ENCODE results near the gene CDK5RAP2. TPM values are rescaled to one million over a fixed set of nuclear protein-coding genes. Genes with fewer than 3 reads are reported as not detected.
A peak's percentile ranks its signal among the peaks of the same experiment; 100 is the strongest.

CDK5RAP2 gene
- total and polyA plus RNA-seq, 10 of the 15 experiments (the other 5 are each of a cell fraction or from before 2014, with no cell fraction given) = 16.2 to 53.5 (median 34.5) TPM

DNA sequence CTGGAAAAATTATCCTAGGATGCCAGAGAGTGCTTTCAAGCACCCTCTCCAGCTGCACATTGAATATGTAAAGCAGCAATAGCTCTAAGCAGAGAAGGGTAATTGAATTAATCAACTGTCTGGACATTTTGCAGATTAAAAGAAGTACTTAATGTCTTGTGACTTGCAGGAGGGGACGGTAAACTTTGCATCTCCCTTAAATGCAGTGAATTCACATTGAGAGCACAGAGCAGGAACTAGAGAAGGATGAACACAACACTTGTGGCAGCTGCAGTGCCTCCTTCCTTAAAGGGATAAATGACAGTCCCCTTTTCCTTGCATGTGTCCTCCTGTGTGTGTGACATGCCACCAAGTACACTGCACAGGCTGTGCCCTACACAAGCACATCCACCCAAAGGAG, 7.4 kb upstream of the CDK5RAP2 start:
- no peaks in the 10 kb centered on the region for H3K27me3 ChIP-seq (replicated peaks in 1 of 2; ENCODE audit: control insufficient read depth in 2 of 2, insufficient read depth in 2 of 2, low read length in 1 of 2)
- H4K20me1 ChIP-seq (ENCODE audit: control insufficient read depth, insufficient read depth) = no peaks in the 10 kb centered on the region
- TF ChIP-seq KAT2A (conservative IDR thresholded peaks at IDR 0.05; ENCODE audit: control insufficient read depth, low read depth, low read length) (no peak), EP300 (IDR thresholded peaks at IDR 0.05; ENCODE audit: borderline replicate concordance in 1 of 2, control insufficient read depth in 1 of 2, low read depth in 2 of 2, low read length in 2 of 2) (no peak), MTA2 (IDR thresholded peaks at IDR 0.05; ENCODE audit: low read depth) (no peak)
- H3K27ac ChIP-seq (ENCODE audit: control insufficient read depth, insufficient read depth) = no peak overlapping the region
- H3K4me1 ChIP-seq (ENCODE audit: control insufficient read depth, insufficient read depth, low read length) = peaks cover 6% of the 10 kb centered on the region
- ATAC-seq = no peak
- intact Hi-C loops (cut with micrococcal nuclease; ENCODE audit: unreplicated experiment) = loop anchor here (10.0 kb wide), 1 partner anchor 337 kb away; the partner anchor contains the start of gene TRAF1
- no peak for FAIRE-seq
- H3K4me3 ChIP-seq = no peak overlapping the region
- no peak overlapping the region for H3K4me2 ChIP-seq (ENCODE audit: control insufficient read depth, insufficient read depth)
- no peaks in the 10 kb centered on the region for H3K79me2 ChIP-seq (ENCODE audit: control insufficient read depth, insufficient read depth, low read length)
- POLR2A ChIA-PET = no interaction called here
- BruUV-seq (replicated peaks) = no TSS peak
- CTCF ChIA-PET = interaction anchor here (0.5 to 2.0 kb wide), 3 partner anchors 30 to 35 kb away, joined by 3 to 4 read pairs (median 4); no protein-coding TSS in a partner anchor
- in situ Hi-C loops (cut with MboI) = no loop called here
- SMC1A ChIA-PET (ENCODE audit: uncharacterized antibody, unreplicated experiment) = interaction anchor here (1.0 to 1.3 kb wide), 2 partner anchors 11 to 76 kb away, joined by 3 read pairs; no protein-coding TSS in a partner anchor
- H3K9ac ChIP-seq (ENCODE audit: control insufficient read depth, insufficient read depth, low read length) = no peak overlapping the region
- H3K9me3 ChIP-seq (replicated peaks; ENCODE audit: control insufficient read depth, insufficient read depth, low read length) = no peaks in the 10 kb centered on the region
- 0% methylated on average over 1 of the region's 1 CpG for WGBS (ENCODE audit: insufficient coverage, insufficient replicate concordance, low lambda C conversion rate, missing lambda C conversion rate)
- H3K36me3 ChIP-seq (ENCODE audit: control insufficient read depth in 2 of 2, insufficient read depth in 2 of 2, low read length in 1 of 2) = no peaks in the 10 kb centered on the region
- RAD21 ChIA-PET (ENCODE audit: unreplicated experiment) = no interaction called here
- H2AFZ ChIP-seq (ENCODE audit: control insufficient read depth, low read depth, low read length) = no peak overlapping the region
- DNase-seq (ENCODE audit: low read depth, low spot score) = no peak

DNA sequence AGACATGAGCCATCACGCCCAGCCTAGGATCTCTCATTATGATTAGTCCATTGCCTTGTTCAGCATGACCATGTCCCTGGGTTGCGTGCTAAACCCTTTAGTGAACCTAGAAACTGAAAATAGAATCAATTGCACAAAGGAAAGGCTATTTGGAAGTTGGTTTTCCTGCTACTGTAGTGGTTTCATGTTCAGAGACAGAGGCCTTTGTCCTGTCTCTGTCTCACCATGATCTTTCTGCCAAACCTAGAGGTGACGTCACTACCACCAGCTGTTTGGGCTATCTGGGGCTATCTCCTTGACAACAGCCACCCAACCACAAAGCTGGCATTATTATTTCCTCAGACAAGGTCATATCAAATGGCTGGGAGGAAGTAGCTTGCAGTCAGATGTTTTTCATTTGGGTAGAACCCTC, 4.0 kb upstream of the CDK5RAP2 start:
- in situ Hi-C loops (cut with MboI) = no loop called here
- no peak overlapping the region for H3K9ac ChIP-seq (ENCODE audit: control insufficient read depth, insufficient read depth, low read length)
- TF ChIP-seq ZNF384 (IDR thresholded peaks at IDR 0.05; ENCODE audit: borderline replicate concordance, low read depth, low read length) = no peak
- TF ChIP-seq PML (IDR thresholded peaks at IDR 0.05; ENCODE audit: low read length) = no peak
- TF ChIP-seq KLF5 (IDR thresholded peaks at IDR 0.05; ENCODE audit: partially characterized antibody) = no peak
- no peak for TF ChIP-seq TCF7 (IDR thresholded peaks at IDR 0.05; ENCODE audit: borderline replicate concordance)
- TF ChIP-seq, protein P1, sequence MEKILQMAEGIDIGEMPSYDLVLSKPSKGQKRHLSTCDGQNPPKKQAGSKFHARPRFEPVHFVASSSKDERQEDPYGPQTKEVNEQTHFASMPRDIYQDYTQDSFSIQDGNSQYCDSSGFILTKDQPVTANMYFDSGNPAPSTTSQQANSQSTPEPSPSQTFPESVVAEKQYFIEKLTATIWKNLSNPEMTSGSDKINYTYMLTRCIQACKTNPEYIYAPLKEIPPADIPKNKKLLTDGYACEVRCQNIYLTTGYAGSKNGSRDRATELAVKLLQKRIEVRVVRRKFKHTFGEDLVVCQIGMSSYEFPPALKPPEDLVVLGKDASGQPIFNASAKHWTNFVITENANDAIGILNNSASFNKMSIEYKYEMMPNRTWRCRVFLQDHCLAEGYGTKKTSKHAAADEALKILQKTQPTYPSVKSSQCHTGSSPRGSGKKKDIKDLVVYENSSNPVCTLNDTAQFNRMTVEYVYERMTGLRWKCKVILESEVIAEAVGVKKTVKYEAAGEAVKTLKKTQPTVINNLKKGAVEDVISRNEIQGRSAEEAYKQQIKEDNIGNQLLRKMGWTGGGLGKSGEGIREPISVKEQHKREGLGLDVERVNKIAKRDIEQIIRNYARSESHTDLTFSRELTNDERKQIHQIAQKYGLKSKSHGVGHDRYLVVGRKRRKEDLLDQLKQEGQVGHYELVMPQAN (conservative IDR thresholded peaks at IDR 0.05) = no peak
- no peak for TF ChIP-seq RFX5 (IDR thresholded peaks at IDR 0.05; ENCODE audit: low read depth, low read length)
- no peak for TF ChIP-seq CBX3 (IDR thresholded peaks at IDR 0.05; ENCODE audit: borderline replicate concordance, low read depth)
- TF ChIP-seq, protein P2, sequence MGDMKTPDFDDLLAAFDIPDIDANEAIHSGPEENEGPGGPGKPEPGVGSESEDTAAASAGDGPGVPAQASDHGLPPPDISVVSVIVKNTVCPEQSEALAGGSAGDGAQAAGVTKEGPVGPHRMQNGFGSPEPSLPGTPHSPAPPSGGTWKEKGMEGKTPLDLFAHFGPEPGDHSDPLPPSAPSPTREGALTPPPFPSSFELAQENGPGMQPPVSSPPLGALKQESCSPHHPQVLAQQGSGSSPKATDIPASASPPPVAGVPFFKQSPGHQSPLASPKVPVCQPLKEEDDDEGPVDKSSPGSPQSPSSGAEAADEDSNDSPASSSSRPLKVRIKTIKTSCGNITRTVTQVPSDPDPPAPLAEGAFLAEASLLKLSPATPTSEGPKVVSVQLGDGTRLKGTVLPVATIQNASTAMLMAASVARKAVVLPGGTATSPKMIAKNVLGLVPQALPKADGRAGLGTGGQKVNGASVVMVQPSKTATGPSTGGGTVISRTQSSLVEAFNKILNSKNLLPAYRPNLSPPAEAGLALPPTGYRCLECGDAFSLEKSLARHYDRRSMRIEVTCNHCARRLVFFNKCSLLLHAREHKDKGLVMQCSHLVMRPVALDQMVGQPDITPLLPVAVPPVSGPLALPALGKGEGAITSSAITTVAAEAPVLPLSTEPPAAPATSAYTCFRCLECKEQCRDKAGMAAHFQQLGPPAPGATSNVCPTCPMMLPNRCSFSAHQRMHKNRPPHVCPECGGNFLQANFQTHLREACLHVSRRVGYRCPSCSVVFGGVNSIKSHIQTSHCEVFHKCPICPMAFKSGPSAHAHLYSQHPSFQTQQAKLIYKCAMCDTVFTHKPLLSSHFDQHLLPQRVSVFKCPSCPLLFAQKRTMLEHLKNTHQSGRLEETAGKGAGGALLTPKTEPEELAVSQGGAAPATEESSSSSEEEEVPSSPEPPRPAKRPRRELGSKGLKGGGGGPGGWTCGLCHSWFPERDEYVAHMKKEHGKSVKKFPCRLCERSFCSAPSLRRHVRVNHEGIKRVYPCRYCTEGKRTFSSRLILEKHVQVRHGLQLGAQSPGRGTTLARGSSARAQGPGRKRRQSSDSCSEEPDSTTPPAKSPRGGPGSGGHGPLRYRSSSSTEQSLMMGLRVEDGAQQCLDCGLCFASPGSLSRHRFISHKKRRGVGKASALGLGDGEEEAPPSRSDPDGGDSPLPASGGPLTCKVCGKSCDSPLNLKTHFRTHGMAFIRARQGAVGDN (IDR thresholded peaks at IDR 0.05) = no peak
- peak; percentile 40; the same call in 1 of the 2 replicates for TF ChIP-seq DPF2 (IDR thresholded peaks at IDR 0.05)
- TF ChIP-seq POLR2A (IDR thresholded peaks at IDR 0.05; ENCODE audit: low read depth, low read length) = no peak

More for the DNA sequence above, 4.0 kb upstream of the CDK5RAP2 start:
- no peak overlapping the region for H3K4me2 ChIP-seq (ENCODE audit: control insufficient read depth, insufficient read depth)
- H3K27me3 ChIP-seq (replicated peaks in 1 of 2; ENCODE audit: control insufficient read depth in 2 of 2, insufficient read depth in 2 of 2, low read length in 1 of 2) = no peaks in the 10 kb centered on the region
- no peak overlapping the region for H3K4me3 ChIP-seq
- H3K36me3 ChIP-seq (ENCODE audit: control insufficient read depth in 2 of 2, insufficient read depth in 2 of 2, low read length in 1 of 2) = no peaks in the 10 kb centered on the region
- ChIA-PET CTCF (no interaction called here), RAD21 (ENCODE audit: unreplicated experiment) (no interaction called here), SMC1A (ENCODE audit: uncharacterized antibody, unreplicated experiment) (no interaction called here), POLR2A (no interaction called here)
- no TSS peak for BruUV-seq (replicated peaks)
- no peak overlapping the region for H3K27ac ChIP-seq (ENCODE audit: control insufficient read depth, insufficient read depth)
- H3K9me3 ChIP-seq (replicated peaks; ENCODE audit: control insufficient read depth, insufficient read depth, low read length) = no peaks in the 10 kb centered on the region
- 13% methylated on average over 3 of the region's 3 CpGs for WGBS (ENCODE audit: insufficient coverage, insufficient replicate concordance, low lambda C conversion rate, missing lambda C conversion rate)
- no peak for FAIRE-seq
- ATAC-seq = peak; percentile 74
- no peak overlapping the region; the same call in 1 of the 2 replicates for H2AFZ ChIP-seq (ENCODE audit: control insufficient read depth, low read depth, low read length)
- H3K79me2 ChIP-seq (ENCODE audit: control insufficient read depth, insufficient read depth, low read length) = peaks cover 17% of the 10 kb centered on the region
- no peaks in the 10 kb centered on the region for H4K20me1 ChIP-seq (ENCODE audit: control insufficient read depth, insufficient read depth)
- DNase-seq (ENCODE audit: low read depth, low spot score) = peak; percentile 65
- peaks cover 14% of the 10 kb centered on the region for H3K4me1 ChIP-seq (ENCODE audit: control insufficient read depth, insufficient read depth, low read length)
- intact Hi-C loops (cut with micrococcal nuclease; ENCODE audit: unreplicated experiment) = loop anchor here (10.0 kb wide), 1 partner anchor 341 kb away; the partner anchor contains the start of gene TRAF1
